Neutrophil (primary cell): ENCODE results near the gene CAB39.

Experiments
- H3K27ac ChIP-seq: fragments of 200-600 bp; sonication (generic); 2 replicates; pipeline ENCODE4 v1.5.1; 2016; ENCODE audit warnings: mild to moderate bottlenecking, moderate library complexity
- H3K27me3 ChIP-seq: fragments of 200-600 bp; sonication (generic); 2 replicates; pipeline ENCODE4 v1.6.0; 2016; ENCODE audit warnings: mild to moderate bottlenecking
- H3K36me3 ChIP-seq: fragments of 200-600 bp; sonication (generic); 2 replicates; pipeline ENCODE4 v1.5.1; 2017
- H3K4me1 ChIP-seq, 2 experiments: fragments of 200-600 bp in 1 of 2; sonication (generic) in 1 of 2; 1 replicate in 1 of 2; 2 replicates in 1 of 2; pipeline versions ENCODE4 v1.5.1 to v1.6.1; 2013 to 2016; ENCODE audit warnings: low read depth in 1 of 2, low read length in 1 of 2, mild to moderate bottlenecking in 1 of 2, moderate library complexity in 1 of 2; ENCODE audit not compliant: control insufficient read depth in 1 of 2, insufficient read depth in 1 of 2
- H3K4me3 ChIP-seq, 2 experiments: fragments of 200-600 bp in 1 of 2; sonication (generic) in 1 of 2; 1 replicate in 1 of 2; 2 replicates in 1 of 2; pipeline ENCODE4 v1.5.1; 2013 to 2016; ENCODE audit warnings: low read depth in 1 of 2, low read length in 1 of 2, mild to moderate bottlenecking in 1 of 2, moderate library complexity in 1 of 2
- H3K9me3 ChIP-seq: fragments of 200-600 bp; sonication (generic); 2 replicates; pipeline ENCODE4 v1.5.1; 2016
- TF ChIP-seq, protein P1 (sequence below): fragments of 200-600 bp; sonication (generic); IDR thresholded peaks from 2 replicates; pipeline ENCODE4 v1.5.1; 2016; ENCODE audit warnings: antibody characterized with exemption

Gene CAB39

DNA sequence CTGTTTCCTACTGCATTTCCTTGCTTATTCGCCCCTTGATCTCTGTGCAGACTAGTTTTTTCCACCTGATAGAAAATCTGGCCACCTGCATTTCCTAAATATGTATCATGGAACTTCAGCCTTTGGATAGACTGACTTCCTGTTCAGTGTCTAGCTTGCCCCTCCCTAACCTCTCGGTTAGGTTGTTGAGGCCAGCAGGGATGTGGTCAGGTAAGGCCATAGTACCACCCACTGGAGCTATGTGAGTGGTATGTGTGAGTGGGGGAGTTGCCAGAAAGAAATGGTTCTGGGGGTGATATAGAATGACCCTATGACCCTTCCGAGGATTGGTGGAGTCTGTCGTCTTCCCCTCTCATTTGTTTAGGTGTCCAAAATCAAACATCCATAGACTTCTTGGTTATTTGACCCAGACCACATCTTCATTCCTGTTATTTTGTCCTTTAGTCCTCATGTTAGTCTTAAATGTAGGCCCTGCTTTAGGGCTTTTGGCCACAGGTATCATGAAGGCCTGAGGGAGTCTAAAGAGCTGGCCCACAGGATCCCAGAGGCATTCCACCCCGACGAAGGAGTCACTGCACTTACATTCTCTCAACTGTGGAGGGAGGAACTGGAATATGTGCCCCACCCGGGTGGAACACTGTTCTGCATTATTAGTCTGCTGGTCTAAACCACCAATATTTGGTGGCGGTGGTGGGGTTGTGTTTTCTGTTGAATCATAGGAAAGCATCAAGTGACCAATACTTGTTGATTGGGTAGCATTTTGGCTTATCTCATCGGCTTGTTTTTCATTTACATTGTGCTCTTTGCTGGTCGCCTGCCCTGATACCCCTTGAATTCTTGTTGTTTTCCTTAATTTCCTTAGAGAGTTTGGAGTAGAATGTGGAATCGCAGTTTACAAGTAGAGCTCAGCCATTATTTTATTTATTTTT, 21.9 kb downstream of the CAB39 start:
- Histone ChIP-seq H3K4me3 (no peak overlapping the region), H3K9me3 (no peaks in the 10 kb centered on the region), H3K27ac (peak overlapping the region; percentile 42), H3K36me3 (peaks cover 1% of the 10 kb centered on the region), H3K4me1 (peaks cover 70 to 72% of the 10 kb centered on the region in 2 experiments), H3K27me3 (no peaks in the 10 kb centered on the region)
- TF ChIP-seq, protein P1, sequence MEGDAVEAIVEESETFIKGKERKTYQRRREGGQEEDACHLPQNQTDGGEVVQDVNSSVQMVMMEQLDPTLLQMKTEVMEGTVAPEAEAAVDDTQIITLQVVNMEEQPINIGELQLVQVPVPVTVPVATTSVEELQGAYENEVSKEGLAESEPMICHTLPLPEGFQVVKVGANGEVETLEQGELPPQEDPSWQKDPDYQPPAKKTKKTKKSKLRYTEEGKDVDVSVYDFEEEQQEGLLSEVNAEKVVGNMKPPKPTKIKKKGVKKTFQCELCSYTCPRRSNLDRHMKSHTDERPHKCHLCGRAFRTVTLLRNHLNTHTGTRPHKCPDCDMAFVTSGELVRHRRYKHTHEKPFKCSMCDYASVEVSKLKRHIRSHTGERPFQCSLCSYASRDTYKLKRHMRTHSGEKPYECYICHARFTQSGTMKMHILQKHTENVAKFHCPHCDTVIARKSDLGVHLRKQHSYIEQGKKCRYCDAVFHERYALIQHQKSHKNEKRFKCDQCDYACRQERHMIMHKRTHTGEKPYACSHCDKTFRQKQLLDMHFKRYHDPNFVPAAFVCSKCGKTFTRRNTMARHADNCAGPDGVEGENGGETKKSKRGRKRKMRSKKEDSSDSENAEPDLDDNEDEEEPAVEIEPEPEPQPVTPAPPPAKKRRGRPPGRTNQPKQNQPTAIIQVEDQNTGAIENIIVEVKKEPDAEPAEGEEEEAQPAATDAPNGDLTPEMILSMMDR = no peak

DNA sequence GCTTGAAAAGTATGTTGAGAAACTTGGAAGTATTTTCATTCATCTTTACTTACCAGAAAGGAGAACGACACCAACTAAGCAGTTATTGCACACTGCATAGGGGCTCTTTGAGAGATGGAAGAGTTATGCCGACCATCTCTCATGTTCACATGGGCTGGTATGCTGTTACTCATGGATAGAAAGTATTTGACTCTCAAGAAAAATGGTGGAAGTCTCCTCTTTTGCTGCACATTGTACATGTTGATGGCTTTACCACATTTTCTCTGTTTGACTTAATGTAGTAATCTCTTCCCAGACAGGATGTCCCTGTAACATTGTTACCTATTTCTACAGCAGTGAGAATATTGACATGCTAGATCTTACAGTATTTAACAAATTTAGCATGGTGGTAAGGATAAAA, 23.2 kb downstream of the CAB39 start:
- peaks cover 70 to 72% of the 10 kb centered on the region in 2 experiments for H3K4me1 ChIP-seq
- TF ChIP-seq, protein P1 = no peak
- H3K9me3 ChIP-seq = no peaks in the 10 kb centered on the region
- no peak overlapping the region for H3K4me3 ChIP-seq
- peak overlapping the region; percentile 71 for H3K27ac ChIP-seq
- no peaks in the 10 kb centered on the region for H3K27me3 ChIP-seq
- peaks cover 15% of the 10 kb centered on the region for H3K36me3 ChIP-seq

DNA sequence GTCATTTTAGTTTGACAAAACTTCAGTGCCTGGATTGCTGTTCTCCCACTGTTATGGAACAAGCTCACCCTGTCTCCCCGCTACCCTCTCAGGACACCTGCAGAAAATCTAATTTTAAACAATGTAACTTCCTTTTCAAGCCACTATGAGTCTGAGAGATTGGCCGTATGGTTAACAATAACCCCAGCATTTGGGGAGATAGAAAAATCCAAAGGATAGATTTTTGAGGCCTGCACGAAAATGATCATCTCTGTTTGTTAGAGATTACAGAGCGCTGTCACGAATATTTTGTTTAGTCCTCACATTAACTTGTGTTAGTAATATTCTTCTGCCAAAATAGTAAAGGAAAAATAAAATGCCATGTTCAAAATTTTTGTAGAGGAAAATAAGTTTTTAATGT, 24.7 kb downstream of the CAB39 start:
- TF ChIP-seq, protein P1 = no peak
- no peaks in the 10 kb centered on the region for H3K27me3 ChIP-seq
- H3K9me3 ChIP-seq = no peaks in the 10 kb centered on the region
- no peak overlapping the region for H3K4me3 ChIP-seq
- H3K27ac ChIP-seq = peak overlapping the region; percentile 71
- H3K4me1 ChIP-seq = peaks cover 69 to 72% of the 10 kb centered on the region in 2 experiments
- H3K36me3 ChIP-seq = peaks cover 22% of the 10 kb centered on the region

DNA sequence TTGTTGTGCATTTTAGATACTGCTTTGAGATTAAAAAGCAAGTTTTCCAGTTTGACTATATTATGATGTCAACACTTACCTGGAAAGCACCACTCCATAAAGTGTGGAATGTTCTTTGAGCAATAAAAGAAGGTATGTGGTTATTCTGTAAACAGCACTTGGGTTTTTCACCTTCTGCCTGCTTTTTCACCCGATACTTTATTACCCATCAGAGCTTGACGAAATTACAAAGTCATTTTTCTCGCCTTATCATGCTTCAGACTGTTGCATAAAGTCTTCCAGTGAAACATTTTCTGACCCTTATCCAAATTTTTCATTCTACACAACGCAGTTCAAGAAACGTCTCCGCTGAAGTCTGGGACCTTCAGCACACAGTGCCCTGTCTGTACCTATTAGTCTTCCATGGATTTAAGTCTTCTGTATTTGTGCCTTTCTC, 25.2 kb downstream of the CAB39 start:
- H3K9me3 ChIP-seq = no peaks in the 10 kb centered on the region
- peak overlapping the region; percentile 71 for H3K27ac ChIP-seq
- H3K27me3 ChIP-seq = no peaks in the 10 kb centered on the region
- no peak overlapping the region for H3K4me3 ChIP-seq
- TF ChIP-seq, protein P1 = no peak
- H3K4me1 ChIP-seq = peaks cover 64 to 66% of the 10 kb centered on the region in 2 experiments
- peaks cover 22% of the 10 kb centered on the region for H3K36me3 ChIP-seq

DNA sequence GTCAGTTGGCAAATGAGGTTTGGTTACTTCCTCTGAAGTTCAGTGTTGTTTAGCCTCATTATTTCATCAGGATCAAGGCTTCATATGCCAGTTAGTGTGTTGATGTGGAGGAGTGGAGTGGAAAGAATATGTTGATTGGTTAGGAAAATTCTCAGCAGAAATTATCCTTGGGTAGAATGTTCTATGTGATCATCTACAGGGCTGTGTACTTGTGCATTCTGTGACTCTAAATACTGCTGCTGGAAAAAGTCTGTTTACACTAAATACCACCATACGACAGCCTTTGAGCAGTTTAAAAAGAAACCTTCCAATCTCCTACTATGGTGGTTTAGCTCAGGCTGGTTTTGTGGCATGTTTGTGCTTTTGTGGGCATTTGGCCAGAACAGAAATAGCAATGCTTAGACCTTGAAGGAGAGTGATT, 25.8 kb downstream of the CAB39 start:
- Histone ChIP-seq H3K9me3 (no peaks in the 10 kb centered on the region), H3K4me3 (no peak overlapping the region), H3K4me1 (peaks cover 59 to 61% of the 10 kb centered on the region in 2 experiments), H3K27me3 (no peaks in the 10 kb centered on the region), H3K36me3 (peaks cover 22% of the 10 kb centered on the region), H3K27ac (peak overlapping the region; percentile 71)
- TF ChIP-seq, protein P1 = no peak
